Glutamatergic neuron (in vitro differentiated cells): ENCODE data around the gene TTC28. TPM values are rescaled to one million over a fixed set of nuclear protein-coding genes. Genes with fewer than 3 reads are reported as not detected.

Source experiments
- DNase-seq: peaks from one replicate; pipeline ENCODE4 v3.0.0; 2022
- H3K27ac Mint-ChIP-seq: one replicate; pipeline ENCODE4 v1.8.0; 2020; ENCODE audit warnings: mild to moderate bottlenecking, mixed read lengths, inconsistent platforms; ENCODE audit not compliant: unreplicated experiment
- H3K27me3 Mint-ChIP-seq: one replicate; pipeline ENCODE4 v1.8.0; 2020; ENCODE audit warnings: mild to moderate bottlenecking, moderate library complexity, mixed read lengths, inconsistent platforms; ENCODE audit not compliant: unreplicated experiment
- H3K36me3 Mint-ChIP-seq: one replicate; pipeline ENCODE4 v1.8.0; 2020; ENCODE audit warnings: mild to moderate bottlenecking, mixed read lengths, inconsistent platforms; ENCODE audit not compliant: unreplicated experiment
- H3K4me1 Mint-ChIP-seq: one replicate; pipeline ENCODE4 v1.8.0; 2020; ENCODE audit warnings: mild to moderate bottlenecking, low read depth, mixed read lengths, inconsistent platforms; ENCODE audit not compliant: unreplicated experiment
- H3K4me3 Mint-ChIP-seq: one replicate; pipeline ENCODE4 v1.8.0; 2020; ENCODE audit warnings: mild to moderate bottlenecking, mixed read lengths, inconsistent platforms; ENCODE audit not compliant: unreplicated experiment
- H3K9me3 Mint-ChIP-seq: one replicate; pipeline ENCODE4 v1.8.0; 2020; ENCODE audit warnings: mild to moderate bottlenecking, moderate library complexity, mixed read lengths, inconsistent platforms; ENCODE audit not compliant: unreplicated experiment
- CTCF ChIP-seq: fragments of 200-600 bp; sonication (generic); IDR thresholded peaks from one replicate; pipeline ENCODE4 v1.5.0; 2021; ENCODE audit not compliant: partially characterized antibody, unreplicated experiment
- total RNA-seq: library from RNA; stranded (reverse); fragmentation: NEBNext Ultra II Directional; extraction: Animal tissue kit (Norgen Biotek cat#: 25700); gene quantifications from one replicate; pipeline ENCODE4 v1.2.1, GENCODE V29; 2021; ENCODE audit not compliant: unreplicated experiment

The TTC28 gene
- total RNA-seq, 1 donor from 2014 or later: 55.6 TPM

DNA sequence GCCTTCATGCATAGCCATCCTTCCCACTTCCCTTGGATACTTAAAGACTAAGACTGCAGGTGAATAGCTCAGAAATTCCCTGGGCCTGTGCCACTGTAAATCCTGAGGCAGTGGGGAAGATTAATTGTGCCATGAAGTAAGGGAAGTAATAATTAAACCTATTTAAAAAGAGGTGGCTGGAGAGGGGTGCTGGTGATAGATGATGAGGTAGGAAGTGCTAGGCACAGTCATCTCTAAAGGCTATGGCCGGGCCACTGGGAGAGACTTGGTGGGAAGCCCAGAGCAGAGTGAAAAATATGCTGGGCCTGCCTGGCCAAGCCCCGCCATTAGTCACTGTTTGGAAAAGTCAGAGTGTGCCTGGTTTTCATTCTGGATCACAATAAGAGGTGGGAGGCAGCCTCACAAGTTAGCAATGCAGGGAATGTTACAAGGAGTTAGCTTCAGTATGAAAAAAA, 563.4 kb downstream of the TTC28 start:
- no peak for TF ChIP-seq CTCF
- H3K4me1 Mint-ChIP-seq: peaks cover 10% of the 10 kb centered on the region
- no peak overlapping the region for H3K4me3 Mint-ChIP-seq
- no peaks in the 10 kb centered on the region for H3K27me3 Mint-ChIP-seq
- H3K9me3 Mint-ChIP-seq: peaks cover 3% of the 10 kb centered on the region
- no peaks in the 10 kb centered on the region for H3K36me3 Mint-ChIP-seq
- H3K27ac Mint-ChIP-seq: no peak overlapping the region
- DNase-seq: no peak

DNA sequence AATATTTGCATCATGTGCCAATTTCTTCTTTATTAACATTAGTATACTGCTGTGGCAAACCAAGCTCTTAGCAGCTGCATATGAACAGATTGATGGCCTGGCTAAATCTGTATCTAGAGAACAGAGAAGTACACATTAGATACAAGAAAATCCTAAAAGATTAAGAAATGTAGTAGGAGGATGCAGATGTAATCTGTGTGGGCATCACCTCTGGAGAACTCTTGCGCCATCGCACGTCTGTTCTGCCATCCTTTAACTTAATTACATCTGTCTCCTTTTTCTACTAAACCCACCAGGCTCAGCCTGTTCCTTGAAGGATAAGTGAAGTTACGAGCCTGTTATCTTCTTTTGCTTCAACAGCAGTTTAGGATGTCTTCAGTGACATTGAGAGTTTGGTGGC, 564.2 kb downstream of the TTC28 start:
- H3K27me3 Mint-ChIP-seq: no peaks in the 10 kb centered on the region
- H3K9me3 Mint-ChIP-seq: peaks cover 3% of the 10 kb centered on the region
- H3K27ac Mint-ChIP-seq: no peak overlapping the region
- no peak overlapping the region for H3K4me3 Mint-ChIP-seq
- DNase-seq: no peak
- no peak for TF ChIP-seq CTCF
- H3K4me1 Mint-ChIP-seq: peaks cover 8% of the 10 kb centered on the region
- no peaks in the 10 kb centered on the region for H3K36me3 Mint-ChIP-seq

DNA sequence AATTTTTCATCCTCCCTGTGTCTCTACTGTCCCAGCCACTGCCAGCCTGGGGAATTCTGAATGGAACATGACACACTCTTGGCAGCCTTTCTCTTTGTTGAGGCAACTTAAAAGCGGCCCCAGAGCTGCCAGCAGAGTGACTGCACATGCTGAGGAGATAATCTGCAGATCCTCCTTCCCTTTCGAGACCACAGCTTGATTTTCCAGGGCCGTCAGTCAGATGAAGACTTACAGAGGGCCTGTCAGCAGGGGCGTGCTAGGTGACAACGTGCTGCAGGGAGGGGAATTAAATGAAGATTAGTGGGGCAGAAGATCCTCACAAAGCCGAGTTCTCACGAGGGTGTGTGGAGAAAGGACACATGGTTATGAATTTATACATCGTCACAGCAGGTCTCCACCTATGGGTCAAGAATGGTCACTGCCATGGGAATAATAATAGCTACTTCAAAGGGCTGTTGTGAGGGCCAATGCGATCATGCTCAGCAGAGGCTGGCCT, 567.0 kb downstream of the TTC28 start:
- Mint-ChIP-seq H3K9me3 (peaks cover 3% of the 10 kb centered on the region), H3K4me1 (peaks cover 16% of the 10 kb centered on the region), H3K36me3 (no peaks in the 10 kb centered on the region), H3K4me3 (no peak overlapping the region), H3K27me3 (no peaks in the 10 kb centered on the region), H3K27ac (peak overlapping the region; percentile 3)
- DNase-seq: no peak
- peak; percentile 68 for TF ChIP-seq CTCF

DNA sequence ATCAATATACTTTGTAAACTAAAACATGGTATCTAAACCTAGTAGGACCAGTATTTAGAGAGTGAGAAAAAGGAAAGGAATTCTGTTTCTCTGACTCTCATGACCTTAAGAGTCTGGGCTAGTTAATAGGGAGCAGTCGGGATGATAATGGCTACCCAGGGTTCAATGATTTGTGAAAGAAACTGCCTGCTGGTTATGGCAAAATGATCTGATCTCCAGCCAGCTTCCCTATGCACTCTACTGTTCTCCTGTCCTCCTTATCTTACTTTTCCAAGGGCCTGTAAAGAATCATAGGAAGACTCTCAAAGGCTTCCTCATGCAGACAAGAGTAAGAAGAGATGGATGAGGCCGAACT, 567.5 kb downstream of the TTC28 start:
- H3K27ac Mint-ChIP-seq: peak overlapping the region; percentile 3
- no peak for DNase-seq
- no peak overlapping the region for H3K4me3 Mint-ChIP-seq
- H3K36me3 Mint-ChIP-seq: no peaks in the 10 kb centered on the region
- H3K9me3 Mint-ChIP-seq: peaks cover 3% of the 10 kb centered on the region
- peaks cover 16% of the 10 kb centered on the region for H3K4me1 Mint-ChIP-seq
- H3K27me3 Mint-ChIP-seq: no peaks in the 10 kb centered on the region
- no peak for TF ChIP-seq CTCF

- Mint-ChIP-seq H3K4me1 (peaks cover 16% of the 10 kb centered on the region), H3K36me3 (no peaks in the 10 kb centered on the region), H3K27me3 (no peaks in the 10 kb centered on the region), H3K4me3 (no peak overlapping the region), H3K9me3 (peaks cover 3% of the 10 kb centered on the region), H3K27ac (no peak overlapping the region)
- DNase-seq: no peak
- TF ChIP-seq CTCF: no peak
Measured at GRCh38 chr22:28111501-28112189, 568.0 kb downstream of the TTC28 start.
